ENCODE measurements around the gene LMOD2. TPM values are rescaled to one million over a fixed set of nuclear protein-coding genes. Genes with fewer than 3 reads are reported as not detected.

Gene LMOD2, protein sequence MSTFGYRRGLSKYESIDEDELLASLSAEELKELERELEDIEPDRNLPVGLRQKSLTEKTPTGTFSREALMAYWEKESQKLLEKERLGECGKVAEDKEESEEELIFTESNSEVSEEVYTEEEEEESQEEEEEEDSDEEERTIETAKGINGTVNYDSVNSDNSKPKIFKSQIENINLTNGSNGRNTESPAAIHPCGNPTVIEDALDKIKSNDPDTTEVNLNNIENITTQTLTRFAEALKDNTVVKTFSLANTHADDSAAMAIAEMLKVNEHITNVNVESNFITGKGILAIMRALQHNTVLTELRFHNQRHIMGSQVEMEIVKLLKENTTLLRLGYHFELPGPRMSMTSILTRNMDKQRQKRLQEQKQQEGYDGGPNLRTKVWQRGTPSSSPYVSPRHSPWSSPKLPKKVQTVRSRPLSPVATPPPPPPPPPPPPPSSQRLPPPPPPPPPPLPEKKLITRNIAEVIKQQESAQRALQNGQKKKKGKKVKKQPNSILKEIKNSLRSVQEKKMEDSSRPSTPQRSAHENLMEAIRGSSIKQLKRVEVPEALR
- total RNA-seq (2022; extraction: Qiagen RNA extraction): not detected in 5 replicates

GRCh38 chr7:123655614-123656013, at the start of gene LMOD2:
LMOD2 (plus strand) TSS chr7:123655866; CDS start chr7:123655964, 98 bp downstream.

Other genes starting within 250 kb of the LMOD2 start
- 0.06 TPM in 4 of 5 replicates, not detected in the other for gene IQUB, start 121.3 kb upstream of the LMOD2 start, total RNA-seq (2022; extraction: Qiagen RNA extraction)
- 29.9 to 42.4 TPM (median 33.4 TPM) in 5 replicates for gene NDUFA5, start 98.0 kb upstream of the LMOD2 start, total RNA-seq (2022; extraction: Qiagen RNA extraction)
- gene ASB15, start 54.0 kb upstream of the LMOD2 start, total RNA-seq (2022; extraction: Qiagen RNA extraction): not detected in 5 replicates
- gene WASL, start 93.1 kb downstream of the LMOD2 start, total RNA-seq (2022; extraction: Qiagen RNA extraction): 18.3 to 25.4 TPM (median 21.1 TPM) in 5 replicates
- gene HYAL4, start 189.3 kb downstream of the LMOD2 start, total RNA-seq (2022; extraction: Qiagen RNA extraction): not detected in 5 replicates